ENCODE measurements around the gene MISP.

Gene MISP

GRCh38 chr19:772063-772462 lies 21.2 kb downstream of the MISP start:
- ChIA-PET POLR2A (interaction anchor here (0.6 kb wide), 1 partner anchor 706 kb away, joined by 3 read pairs; no protein-coding TSS in a partner anchor), CTCF (interaction anchor here (0.9 to 1.5 kb wide), 3 partner anchors 29 to 149 kb away, joined by 3 to 4 read pairs (median 3); no protein-coding TSS in a partner anchor)
- no peaks in the 10 kb centered on the region for H3K36me3 ChIP-seq (ENCODE audit: control insufficient read depth in 4 of 4, insufficient read depth in 4 of 4, low read length in 3 of 4)
- peak in 1 of 3 donors; percentile 13 for DNase-seq
- no peaks in the 10 kb centered on the region for H3K9me3 ChIP-seq (ENCODE audit: control extremely low read depth in 1 of 5, control insufficient read depth in 4 of 5, insufficient read depth in 2 of 5, low read depth in 1 of 5, low read length in 4 of 5)
- H3K27ac ChIP-seq (ENCODE audit: insufficient read depth in 1 of 2, low read depth in 1 of 2, low read length in 2 of 2, poor library complexity in 1 of 2, severe bottlenecking in 2 of 2): no peak overlapping the region
- no peak overlapping the region for H3K4me3 ChIP-seq (ENCODE audit: control insufficient read depth in 1 of 7, extremely low read depth in 1 of 7, insufficient read depth in 4 of 7, low read depth in 2 of 7, low read length in 6 of 7)
- no peaks in the 10 kb centered on the region for H3K4me1 ChIP-seq (ENCODE audit: control extremely low read depth in 1 of 4, control insufficient read depth in 4 of 4, insufficient read depth in 4 of 4, low read length in 3 of 4)
- WGBS (ENCODE audit: insufficient coverage): 92% methylated on average over 4 of the region's 5 CpGs
- no peaks in the 10 kb centered on the region for H3K27me3 ChIP-seq (replicated peaks in 2 of 5; ENCODE audit: control insufficient read depth in 4 of 5, insufficient read depth in 5 of 5, low read length in 4 of 5)

GRCh38 chr19:772730-773436 lies 22.0 kb downstream of the MISP start:
- ChIA-PET CTCF (interaction anchor here (0.9 to 2.0 kb wide), 5 partner anchors 8 to 209 kb away, joined by 3 to 5 read pairs (median 3); no protein-coding TSS in a partner anchor), POLR2A (interaction anchor here (0.6 kb wide), 1 partner anchor 14 kb away, joined by 3 read pairs; no protein-coding TSS in a partner anchor)
- Histone ChIP-seq H3K4me3 (ENCODE audit: control insufficient read depth in 1 of 7, extremely low read depth in 1 of 7, insufficient read depth in 4 of 7, low read depth in 2 of 7, low read length in 6 of 7) (no peak overlapping the region), H3K36me3 (ENCODE audit: control insufficient read depth in 4 of 4, insufficient read depth in 4 of 4, low read length in 3 of 4) (no peaks in the 10 kb centered on the region), H3K9me3 (ENCODE audit: control extremely low read depth in 1 of 5, control insufficient read depth in 4 of 5, insufficient read depth in 2 of 5, low read depth in 1 of 5, low read length in 4 of 5) (no peaks in the 10 kb centered on the region), H3K4me1 (ENCODE audit: control extremely low read depth in 1 of 4, control insufficient read depth in 4 of 4, insufficient read depth in 4 of 4, low read length in 3 of 4) (no peaks in the 10 kb centered on the region), H3K27ac (ENCODE audit: insufficient read depth in 1 of 2, low read depth in 1 of 2, low read length in 2 of 2, poor library complexity in 1 of 2, severe bottlenecking in 2 of 2) (no peak overlapping the region), H3K27me3 (replicated peaks in 2 of 5; ENCODE audit: control insufficient read depth in 4 of 5, insufficient read depth in 5 of 5, low read length in 4 of 5) (no peaks in the 10 kb centered on the region)
- no peak for DNase-seq
- WGBS (ENCODE audit: insufficient coverage): 86% methylated on average over 17 of the region's 18 CpGs

- no peak overlapping the region for H3K4me3 ChIP-seq (ENCODE audit: control insufficient read depth in 1 of 7, extremely low read depth in 1 of 7, insufficient read depth in 4 of 7, low read depth in 2 of 7, low read length in 6 of 7)
- no peak for DNase-seq
- no peaks in the 10 kb centered on the region for H3K36me3 ChIP-seq (ENCODE audit: control insufficient read depth in 4 of 4, insufficient read depth in 4 of 4, low read length in 3 of 4)
- no peak overlapping the region for H3K27ac ChIP-seq (ENCODE audit: insufficient read depth in 1 of 2, low read depth in 1 of 2, low read length in 2 of 2, poor library complexity in 1 of 2, severe bottlenecking in 2 of 2)
- no peaks in the 10 kb centered on the region for H3K9me3 ChIP-seq (ENCODE audit: control extremely low read depth in 1 of 5, control insufficient read depth in 4 of 5, insufficient read depth in 2 of 5, low read depth in 1 of 5, low read length in 4 of 5)
- CTCF ChIA-PET: no interaction called here
- WGBS (ENCODE audit: insufficient coverage): 97% methylated on average over 18 of the region's 18 CpGs
- H3K27me3 ChIP-seq (replicated peaks in 2 of 5; ENCODE audit: control insufficient read depth in 4 of 5, insufficient read depth in 5 of 5, low read length in 4 of 5): peaks cover 0 to 2% (median 0%) of the 10 kb centered on the region in 5 experiments
- no peaks in the 10 kb centered on the region for H3K4me1 ChIP-seq (ENCODE audit: control extremely low read depth in 1 of 4, control insufficient read depth in 4 of 4, insufficient read depth in 4 of 4, low read length in 3 of 4)
- POLR2A ChIA-PET: no interaction called here
Observed at GRCh38 chr19:776549-776948, 25.6 kb downstream of the MISP start.

GRCh38 chr19:778910-779653 lies 28.2 kb downstream of the MISP start:
- ChIA-PET CTCF (no interaction called here), POLR2A (no interaction called here)
- Histone ChIP-seq H3K27ac (ENCODE audit: insufficient read depth in 1 of 2, low read depth in 1 of 2, low read length in 2 of 2, poor library complexity in 1 of 2, severe bottlenecking in 2 of 2) (no peak overlapping the region), H3K4me3 (ENCODE audit: control insufficient read depth in 1 of 7, extremely low read depth in 1 of 7, insufficient read depth in 4 of 7, low read depth in 2 of 7, low read length in 6 of 7) (no peak overlapping the region), H3K36me3 (ENCODE audit: control insufficient read depth in 4 of 4, insufficient read depth in 4 of 4, low read length in 3 of 4) (no peaks in the 10 kb centered on the region), H3K27me3 (replicated peaks in 2 of 5; ENCODE audit: control insufficient read depth in 4 of 5, insufficient read depth in 5 of 5, low read length in 4 of 5) (peaks cover 0 to 2% (median 0%) of the 10 kb centered on the region in 5 experiments), H3K9me3 (ENCODE audit: control extremely low read depth in 1 of 5, control insufficient read depth in 4 of 5, insufficient read depth in 2 of 5, low read depth in 1 of 5, low read length in 4 of 5) (no peaks in the 10 kb centered on the region), H3K4me1 (ENCODE audit: control extremely low read depth in 1 of 4, control insufficient read depth in 4 of 4, insufficient read depth in 4 of 4, low read length in 3 of 4) (no peaks in the 10 kb centered on the region)
- no peak for DNase-seq
- WGBS (ENCODE audit: insufficient coverage): 88% methylated on average over 36 of the region's 36 CpGs

GRCh38 chr19:780935-781334 lies 30.0 kb downstream of the MISP start:
- Histone ChIP-seq H3K36me3 (ENCODE audit: control insufficient read depth in 4 of 4, insufficient read depth in 4 of 4, low read length in 3 of 4) (no peaks in the 10 kb centered on the region), H3K27me3 (replicated peaks in 2 of 5; ENCODE audit: control insufficient read depth in 4 of 5, insufficient read depth in 5 of 5, low read length in 4 of 5) (peaks cover 0 to 2% (median 0%) of the 10 kb centered on the region in 5 experiments), H3K4me3 (ENCODE audit: control insufficient read depth in 1 of 7, extremely low read depth in 1 of 7, insufficient read depth in 4 of 7, low read depth in 2 of 7, low read length in 6 of 7) (no peak overlapping the region), H3K9me3 (ENCODE audit: control extremely low read depth in 1 of 5, control insufficient read depth in 4 of 5, insufficient read depth in 2 of 5, low read depth in 1 of 5, low read length in 4 of 5) (no peaks in the 10 kb centered on the region), H3K27ac (ENCODE audit: insufficient read depth in 1 of 2, low read depth in 1 of 2, low read length in 2 of 2, poor library complexity in 1 of 2, severe bottlenecking in 2 of 2) (no peak overlapping the region), H3K4me1 (ENCODE audit: control extremely low read depth in 1 of 4, control insufficient read depth in 4 of 4, insufficient read depth in 4 of 4, low read length in 3 of 4) (no peaks in the 10 kb centered on the region)
- POLR2A ChIA-PET: no interaction called here
- CTCF ChIA-PET: no interaction called here
- 99% methylated on average over 15 of the region's 15 CpGs for WGBS (ENCODE audit: insufficient coverage)
- DNase-seq: no peak

- no peak for DNase-seq
- no peak overlapping the region for H3K4me3 ChIP-seq (ENCODE audit: control insufficient read depth in 1 of 7, extremely low read depth in 1 of 7, insufficient read depth in 4 of 7, low read depth in 2 of 7, low read length in 6 of 7)
- no peaks in the 10 kb centered on the region for H3K9me3 ChIP-seq (ENCODE audit: control extremely low read depth in 1 of 5, control insufficient read depth in 4 of 5, insufficient read depth in 2 of 5, low read depth in 1 of 5, low read length in 4 of 5)
- 100% methylated on average over 15 of the region's 19 CpGs for WGBS (ENCODE audit: insufficient coverage)
- H3K36me3 ChIP-seq (ENCODE audit: control insufficient read depth in 4 of 4, insufficient read depth in 4 of 4, low read length in 3 of 4): no peaks in the 10 kb centered on the region
- ChIA-PET POLR2A (interaction anchor here (0.6 kb wide), 1 partner anchor 97 kb away, joined by 4 read pairs; no protein-coding TSS in a partner anchor), CTCF (interaction anchor here (0.6 kb wide), 1 partner anchor 39 kb away, joined by 4 read pairs; no protein-coding TSS in a partner anchor)
- H3K27ac ChIP-seq (ENCODE audit: insufficient read depth in 1 of 2, low read depth in 1 of 2, low read length in 2 of 2, poor library complexity in 1 of 2, severe bottlenecking in 2 of 2): no peak overlapping the region
- H3K27me3 ChIP-seq (replicated peaks in 2 of 5; ENCODE audit: control insufficient read depth in 4 of 5, insufficient read depth in 5 of 5, low read length in 4 of 5): peaks cover 0 to 2% (median 0%) of the 10 kb centered on the region in 5 experiments
- H3K4me1 ChIP-seq (ENCODE audit: control extremely low read depth in 1 of 4, control insufficient read depth in 4 of 4, insufficient read depth in 4 of 4, low read length in 3 of 4): no peaks in the 10 kb centered on the region
Observed at GRCh38 chr19:781800-782184, 30.9 kb downstream of the MISP start.
